Type B pancreatic cell (in vitro differentiated cells): Measurements from ENCODE around the gene NTSR2. TPM values are rescaled to one million over a fixed set of nuclear protein-coding genes. Genes with fewer than 3 reads are reported as not detected.
A peak's percentile ranks its signal among the peaks of the same experiment; 100 is the strongest.

Experiments
- DNase-seq: peaks from one replicate; pipeline ENCODE4 v3.0.0; 2021; ENCODE audit warnings: mixed read lengths; ENCODE audit not compliant: unreplicated experiment; ENCODE audit errors: extremely low spot score
- H3K27ac Mint-ChIP-seq: 2 replicates; pipeline ENCODE4 v1.8.0; 2021; ENCODE audit warnings: mild to moderate bottlenecking, mixed read lengths
- H3K27me3 Mint-ChIP-seq: 2 replicates; pipeline ENCODE4 v1.8.0; 2021; ENCODE audit warnings: mixed read lengths
- H3K36me3 Mint-ChIP-seq: 2 replicates; pipeline ENCODE4 v1.8.0; 2021; ENCODE audit warnings: mixed read lengths
- H3K4me1 Mint-ChIP-seq: one replicate; pipeline ENCODE4 v1.8.0; 2021; ENCODE audit warnings: mixed read lengths; ENCODE audit not compliant: unreplicated experiment
- H3K4me3 Mint-ChIP-seq: 2 replicates; pipeline ENCODE4 v1.8.0; 2021; ENCODE audit warnings: mild to moderate bottlenecking, mixed read lengths
- H3K9me3 Mint-ChIP-seq: 2 replicates; pipeline ENCODE4 v1.8.0; 2021; ENCODE audit warnings: mixed read lengths
- total RNA-seq: library from RNA; stranded (reverse); gene quantifications from 2 replicates; pipeline ENCODE4 v1.2.1, GENCODE V29; 2021; ENCODE audit warnings: low replicate concordance
- TF ChIP-seq, protein P1 (sequence below): fragments of 200-600 bp; sonication (generic); conservative IDR thresholded peaks from 2 replicates; pipeline ENCODE4 v1.5.0; 2021; ENCODE audit warnings: antibody characterized with exemption, mild to moderate bottlenecking

Gene NTSR2
- total RNA-seq, 1 donor from 2014 or later = not detected

DNA sequence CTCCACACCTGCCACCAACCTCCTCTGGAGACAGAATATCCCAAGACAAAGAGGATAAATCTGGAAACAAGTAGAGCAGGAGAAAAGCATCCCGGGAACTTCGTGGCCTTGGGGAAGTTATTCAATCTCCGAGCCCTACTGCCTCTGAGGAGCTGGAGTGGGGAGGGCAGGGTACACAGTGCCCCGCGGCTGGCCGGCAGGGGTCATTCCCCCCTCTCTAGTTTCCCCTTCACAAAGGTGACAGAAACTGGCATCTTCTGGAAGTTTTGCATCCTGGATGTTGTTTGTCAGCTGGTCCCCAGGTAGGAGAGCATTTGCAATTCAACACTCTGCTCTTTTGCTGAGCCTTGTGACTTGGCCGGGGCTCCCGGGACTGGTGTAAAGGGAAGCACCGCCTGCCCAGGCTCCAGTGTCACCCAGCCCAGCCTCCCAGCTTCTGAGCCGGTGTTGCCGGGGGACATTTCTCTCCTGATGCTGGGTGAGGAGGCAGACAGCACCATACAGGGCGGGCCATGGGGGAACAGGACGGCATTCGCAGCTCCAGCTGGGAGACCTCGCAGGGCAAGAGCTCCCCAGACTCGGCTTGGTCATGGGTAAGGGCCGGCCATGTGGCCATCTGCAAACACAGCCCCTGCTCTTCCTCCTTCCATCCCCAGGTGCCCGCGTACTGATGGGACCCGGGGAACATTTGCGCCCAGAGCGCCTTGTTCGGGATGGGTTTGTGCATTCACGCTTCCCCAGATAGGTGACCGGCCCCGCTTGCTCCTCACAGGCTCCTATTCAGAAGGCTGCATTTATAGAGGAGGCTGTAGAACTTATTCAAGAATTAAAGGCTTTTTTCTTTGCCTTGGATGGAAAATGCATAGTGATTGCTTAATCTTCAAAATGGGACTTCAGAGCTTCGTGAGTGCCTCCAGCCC is 7.4 kb upstream of the NTSR2 start:
- Mint-ChIP-seq H3K4me1 (peaks cover 13% of the 10 kb centered on the region), H3K27ac (no peak overlapping the region), H3K9me3 (no peaks in the 10 kb centered on the region), H3K4me3 (no peak overlapping the region), H3K27me3 (peaks cover 57% of the 10 kb centered on the region), H3K36me3 (no peaks in the 10 kb centered on the region)
- DNase-seq = no peak
- TF ChIP-seq, protein P1, sequence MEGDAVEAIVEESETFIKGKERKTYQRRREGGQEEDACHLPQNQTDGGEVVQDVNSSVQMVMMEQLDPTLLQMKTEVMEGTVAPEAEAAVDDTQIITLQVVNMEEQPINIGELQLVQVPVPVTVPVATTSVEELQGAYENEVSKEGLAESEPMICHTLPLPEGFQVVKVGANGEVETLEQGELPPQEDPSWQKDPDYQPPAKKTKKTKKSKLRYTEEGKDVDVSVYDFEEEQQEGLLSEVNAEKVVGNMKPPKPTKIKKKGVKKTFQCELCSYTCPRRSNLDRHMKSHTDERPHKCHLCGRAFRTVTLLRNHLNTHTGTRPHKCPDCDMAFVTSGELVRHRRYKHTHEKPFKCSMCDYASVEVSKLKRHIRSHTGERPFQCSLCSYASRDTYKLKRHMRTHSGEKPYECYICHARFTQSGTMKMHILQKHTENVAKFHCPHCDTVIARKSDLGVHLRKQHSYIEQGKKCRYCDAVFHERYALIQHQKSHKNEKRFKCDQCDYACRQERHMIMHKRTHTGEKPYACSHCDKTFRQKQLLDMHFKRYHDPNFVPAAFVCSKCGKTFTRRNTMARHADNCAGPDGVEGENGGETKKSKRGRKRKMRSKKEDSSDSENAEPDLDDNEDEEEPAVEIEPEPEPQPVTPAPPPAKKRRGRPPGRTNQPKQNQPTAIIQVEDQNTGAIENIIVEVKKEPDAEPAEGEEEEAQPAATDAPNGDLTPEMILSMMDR = no peak

DNA sequence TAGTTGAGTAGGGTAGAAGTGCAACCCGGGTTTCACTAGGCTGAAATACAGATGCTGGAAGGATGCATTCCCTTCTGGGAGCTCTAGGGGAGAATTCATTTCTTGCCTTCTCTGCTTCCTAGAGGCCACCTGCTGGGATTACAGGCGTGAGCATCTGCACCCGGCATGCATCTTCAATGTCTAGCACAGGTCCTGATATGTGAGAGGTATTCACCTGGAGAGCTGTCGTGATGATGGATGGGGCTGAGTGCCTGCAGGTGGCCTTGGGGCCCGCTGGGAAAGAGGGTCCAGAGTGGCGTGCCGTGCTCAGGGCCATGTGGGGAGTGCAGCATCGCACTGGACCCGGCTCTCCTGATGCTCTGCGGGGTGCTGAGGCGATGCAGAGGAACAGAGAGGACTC is 6.6 kb upstream of the NTSR2 start:
- H3K9me3 Mint-ChIP-seq = no peaks in the 10 kb centered on the region
- no peak overlapping the region for H3K4me3 Mint-ChIP-seq
- no peak overlapping the region for H3K27ac Mint-ChIP-seq
- H3K27me3 Mint-ChIP-seq = peaks cover 56% of the 10 kb centered on the region
- TF ChIP-seq, protein P1 = peak; percentile 38
- H3K36me3 Mint-ChIP-seq = no peaks in the 10 kb centered on the region
- peaks cover 13% of the 10 kb centered on the region for H3K4me1 Mint-ChIP-seq
- no peak for DNase-seq

DNA sequence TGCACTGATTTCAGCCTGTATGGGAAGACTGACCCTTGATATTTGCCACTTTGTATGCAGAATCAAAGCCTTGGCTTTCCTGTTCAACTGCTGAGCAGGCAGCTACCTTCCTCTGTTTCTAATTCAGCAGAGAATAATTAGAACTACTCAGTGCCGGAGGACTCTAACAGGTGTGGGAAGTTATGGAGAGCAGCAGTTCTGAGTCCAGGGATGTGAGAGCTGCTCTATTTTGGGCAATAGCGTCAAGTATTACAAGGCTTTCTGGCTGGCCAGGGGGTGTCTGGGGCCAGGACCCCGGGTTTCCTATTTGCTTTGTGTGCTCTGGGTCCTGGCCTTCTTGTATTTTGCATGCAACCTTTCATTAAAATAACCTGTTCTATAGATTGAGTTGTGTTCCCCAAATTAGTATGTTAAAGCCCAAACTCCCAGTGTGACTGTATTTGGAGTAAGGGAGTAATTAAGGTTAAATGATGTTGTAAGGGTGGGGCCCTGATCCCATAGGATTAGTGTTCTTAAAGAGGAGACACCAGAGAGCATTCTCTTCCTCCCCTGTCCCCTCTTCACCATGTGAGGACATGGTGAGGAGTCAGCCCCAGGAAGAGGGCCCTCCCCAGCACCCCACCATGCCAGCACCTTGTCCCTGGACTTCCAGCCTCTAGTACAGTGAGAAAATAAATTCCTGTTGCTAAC is 5.6 kb upstream of the NTSR2 start:
- no peak overlapping the region for H3K27ac Mint-ChIP-seq
- TF ChIP-seq, protein P1 = no peak
- H3K36me3 Mint-ChIP-seq = no peaks in the 10 kb centered on the region
- no peaks in the 10 kb centered on the region for H3K9me3 Mint-ChIP-seq
- H3K4me3 Mint-ChIP-seq = no peak overlapping the region
- DNase-seq = no peak
- peaks cover 60% of the 10 kb centered on the region for H3K27me3 Mint-ChIP-seq
- H3K4me1 Mint-ChIP-seq = peaks cover 6% of the 10 kb centered on the region

DNA sequence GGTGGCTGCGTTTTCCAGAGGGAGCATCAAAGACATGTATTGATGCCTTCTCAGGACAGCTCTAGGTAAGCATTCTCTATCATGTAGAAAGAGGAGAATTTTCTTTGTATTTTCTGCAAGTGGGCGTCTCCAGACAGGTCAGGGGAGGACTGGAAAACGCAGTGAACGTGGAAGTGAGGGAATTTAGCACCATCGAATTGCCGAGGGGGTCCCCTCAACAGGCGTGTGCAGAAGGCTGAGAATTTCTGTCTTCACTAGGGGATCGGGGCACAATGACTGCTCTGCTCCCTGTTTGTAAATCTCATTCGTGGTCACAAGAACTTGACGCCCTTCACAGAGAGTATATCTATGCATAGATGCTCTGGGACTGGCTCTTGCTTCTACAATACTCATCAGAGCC is 5.0 kb upstream of the NTSR2 start:
- H3K36me3 Mint-ChIP-seq = no peaks in the 10 kb centered on the region
- no peak for DNase-seq
- no peaks in the 10 kb centered on the region for H3K9me3 Mint-ChIP-seq
- peaks cover 63% of the 10 kb centered on the region for H3K27me3 Mint-ChIP-seq
- H3K27ac Mint-ChIP-seq = no peak overlapping the region
- TF ChIP-seq, protein P1 = no peak
- peaks cover under 1% of the 10 kb centered on the region for H3K4me1 Mint-ChIP-seq
- H3K4me3 Mint-ChIP-seq = no peak overlapping the region

DNA sequence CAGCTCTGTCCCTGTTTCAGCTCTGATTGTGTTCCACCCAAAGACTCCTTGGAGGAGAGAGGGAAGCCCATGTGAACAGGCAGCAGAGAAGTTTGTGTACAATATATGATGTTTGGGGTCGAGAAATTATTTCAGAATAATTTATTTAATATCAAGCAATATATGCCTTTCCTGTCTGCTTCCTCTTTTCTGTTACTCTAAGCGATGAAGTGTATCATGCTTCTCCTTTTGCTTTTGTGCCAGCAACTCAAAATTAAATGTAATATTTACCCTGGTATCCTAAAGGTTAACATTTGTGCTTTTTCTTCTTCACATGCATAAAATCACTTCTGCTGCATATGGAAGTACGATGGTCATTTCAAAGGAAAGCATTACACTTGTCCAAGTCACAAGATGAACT is 2.4 kb upstream of the NTSR2 start:
- H3K27me3 Mint-ChIP-seq = peaks cover 71% of the 10 kb centered on the region
- TF ChIP-seq, protein P1 = no peak
- DNase-seq = no peak
- H3K27ac Mint-ChIP-seq = no peak overlapping the region
- H3K4me1 Mint-ChIP-seq = peaks cover 5% of the 10 kb centered on the region
- H3K4me3 Mint-ChIP-seq = no peak overlapping the region
- H3K36me3 Mint-ChIP-seq = no peaks in the 10 kb centered on the region
- no peaks in the 10 kb centered on the region for H3K9me3 Mint-ChIP-seq
